NCI-H1105 (cell line): ENCODE measurements around the gene TNKS1BP1.
"Not testable (repeated sequence)": the region's sequence is repeated elsewhere in the genome, so short reads cannot be mapped to it uniquely, and the experiment has no call there.

Experiments used
- DNase-seq: peaks from one replicate; lab custom pipeline; 2025; lab: John Stamatoyannopoulos, UW

TNKS1BP1 gene

GRCh38 chr11:57324886-57325734 is at the start of gene TNKS1BP1:
TNKS1BP1 (minus strand) TSS chr11:57324952; CDS start chr11:57321885, 3,067 bp downstream.
- peak; percentile 93 for DNase-seq

- no peak for DNase-seq
Observed at GRCh38 chr11:57373146-57373545, 48.4 kb upstream of the TNKS1BP1 start.

- no peak for DNase-seq
Observed at GRCh38 chr11:57370941-57371340, 46.2 kb upstream of the TNKS1BP1 start.

- no peak for DNase-seq
Observed at GRCh38 chr11:57370251-57370650, 45.5 kb upstream of the TNKS1BP1 start.

GRCh38 chr11:57368845-57369232 is 44.1 kb upstream of the TNKS1BP1 start:
- no peak for DNase-seq

GRCh38 chr11:57368106-57368844 is 43.5 kb upstream of the TNKS1BP1 start:
- DNase-seq, result no peak

- no peak for DNase-seq
Observed at GRCh38 chr11:57364851-57365660, 40.3 kb upstream of the TNKS1BP1 start.

- no peak for DNase-seq
Observed at GRCh38 chr11:57363131-57364080, 38.7 kb upstream of the TNKS1BP1 start.

- no peak for DNase-seq
Observed at GRCh38 chr11:57361926-57362325, 37.2 kb upstream of the TNKS1BP1 start.

GRCh38 chr11:57361420-57361819 is 36.7 kb upstream of the TNKS1BP1 start:
- not testable (repeated sequence) for DNase-seq

- DNase-seq, result no peak
Observed at GRCh38 chr11:57360991-57361390, 36.2 kb upstream of the TNKS1BP1 start.

GRCh38 chr11:57359896-57360690 is 35.3 kb upstream of the TNKS1BP1 start:
- DNase-seq, result no peak

GRCh38 chr11:57359396-57359795 is 34.6 kb upstream of the TNKS1BP1 start:
- no peak for DNase-seq

- DNase-seq, result no peak
Observed at GRCh38 chr11:57358991-57359390, 34.2 kb upstream of the TNKS1BP1 start.

- no peak for DNase-seq
Observed at GRCh38 chr11:57358543-57358961, 33.8 kb upstream of the TNKS1BP1 start.

- DNase-seq, result no peak
Observed at GRCh38 chr11:57357856-57358255, 33.1 kb upstream of the TNKS1BP1 start.

GRCh38 chr11:57357310-57357709 is 32.6 kb upstream of the TNKS1BP1 start:
- no peak for DNase-seq

GRCh38 chr11:57356268-57356667 is 31.5 kb upstream of the TNKS1BP1 start:
- no peak for DNase-seq

- DNase-seq, result no peak
Observed at GRCh38 chr11:57354699-57355098, 29.9 kb upstream of the TNKS1BP1 start.

- DNase-seq, result no peak
Observed at GRCh38 chr11:57353852-57354251, 29.1 kb upstream of the TNKS1BP1 start.
